22Rv1 (cell line): ENCODE measurements around the gene KIRREL1.

Experiments
- ZFX ChIP-seq: fragments of 450-650 bp; IDR thresholded peaks from 2 replicates; pipeline ENCODE4 v1.6.1; 2017; ENCODE audit warnings: antibody characterized with exemption, borderline replicate concordance
- TF ChIP-seq, protein P1 (sequence below): fragments of 450-650 bp; IDR thresholded peaks from 2 replicates; pipeline ENCODE4 v1.5.1; 2017; ENCODE audit warnings: mild to moderate bottlenecking

DNA sequence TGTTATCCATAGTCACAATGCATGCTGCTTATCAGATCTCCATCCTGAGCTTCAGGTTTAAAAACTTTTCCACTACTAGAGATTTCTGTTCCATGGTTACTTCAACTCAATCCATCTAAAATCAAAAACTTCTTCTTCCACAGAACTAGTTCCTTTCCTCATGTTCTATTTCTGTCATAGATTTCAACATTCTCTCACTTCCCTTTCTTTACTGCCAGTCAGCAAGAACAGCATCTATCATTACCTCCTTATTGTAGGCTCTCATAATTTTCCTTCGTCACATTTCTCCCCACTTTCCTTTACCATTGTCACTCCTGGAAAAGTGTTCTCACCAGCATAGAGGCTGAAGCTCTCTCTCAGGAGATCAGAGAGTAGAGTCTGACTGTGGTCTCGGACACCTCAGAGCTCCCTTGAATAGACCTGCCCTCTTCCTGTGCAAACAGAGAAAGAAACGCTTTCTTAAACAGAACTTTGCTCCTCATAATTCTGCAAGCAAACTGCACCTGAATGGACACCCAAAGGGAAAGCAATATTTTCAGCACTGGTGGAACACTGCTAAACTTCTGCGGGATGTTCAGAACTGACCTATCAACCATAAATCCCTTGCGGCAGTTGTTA lies 48.7 kb upstream of the KIRREL1 start:
- TF ChIP-seq, protein P1, sequence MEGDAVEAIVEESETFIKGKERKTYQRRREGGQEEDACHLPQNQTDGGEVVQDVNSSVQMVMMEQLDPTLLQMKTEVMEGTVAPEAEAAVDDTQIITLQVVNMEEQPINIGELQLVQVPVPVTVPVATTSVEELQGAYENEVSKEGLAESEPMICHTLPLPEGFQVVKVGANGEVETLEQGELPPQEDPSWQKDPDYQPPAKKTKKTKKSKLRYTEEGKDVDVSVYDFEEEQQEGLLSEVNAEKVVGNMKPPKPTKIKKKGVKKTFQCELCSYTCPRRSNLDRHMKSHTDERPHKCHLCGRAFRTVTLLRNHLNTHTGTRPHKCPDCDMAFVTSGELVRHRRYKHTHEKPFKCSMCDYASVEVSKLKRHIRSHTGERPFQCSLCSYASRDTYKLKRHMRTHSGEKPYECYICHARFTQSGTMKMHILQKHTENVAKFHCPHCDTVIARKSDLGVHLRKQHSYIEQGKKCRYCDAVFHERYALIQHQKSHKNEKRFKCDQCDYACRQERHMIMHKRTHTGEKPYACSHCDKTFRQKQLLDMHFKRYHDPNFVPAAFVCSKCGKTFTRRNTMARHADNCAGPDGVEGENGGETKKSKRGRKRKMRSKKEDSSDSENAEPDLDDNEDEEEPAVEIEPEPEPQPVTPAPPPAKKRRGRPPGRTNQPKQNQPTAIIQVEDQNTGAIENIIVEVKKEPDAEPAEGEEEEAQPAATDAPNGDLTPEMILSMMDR, result no peak
- TF ChIP-seq ZFX, result no peak
